SK-N-SH (cell line): ENCODE measurements around the gene ABCG4. TPM values are rescaled to one million over a fixed set of nuclear protein-coding genes. Genes with fewer than 3 reads are reported as not detected.
A peak's percentile ranks its signal among the peaks of the same experiment; 100 is the strongest.

Experiments used
- CTCF ChIA-PET: fragments of 300-600, 350-600 bp; formaldehyde crosslinking; extraction: SDS; loops from one replicate; lab custom pipeline; 2021; lab: Yijun Ruan, JAX
- POLR2A ChIA-PET: fragments of 350-600 bp; sonication (Branson Sonifier 250); formaldehyde crosslinking; extraction: SDS; loops from one replicate; lab custom pipeline; 2020; ENCODE audit warnings: antibody characterized with exemption, inconsistent platforms; lab: Yijun Ruan, JAX
- DNase-seq: peaks from one replicate; pipeline ENCODE4 v3.0.0; 2012
- H2AFZ ChIP-seq: fragments of 200-600 bp; sonication (generic); 2 replicates; pipeline ENCODE4 v1.8.1; 2016; ENCODE audit warnings: antibody characterized with exemption, mild to moderate bottlenecking, low read depth
- H3F3A ChIP-seq: fragments of 200-600 bp; sonication (generic); replicated peaks from 2 replicates; pipeline ENCODE3; 2016; ENCODE audit warnings: antibody characterized with exemption, mild to moderate bottlenecking; ENCODE audit not compliant: insufficient read depth
- H3K27ac ChIP-seq, 2 experiments: fragments of 200-500 bp in 1 of 2; fragments of 200-600 bp in 1 of 2; sonication (Bioruptor generic) in 1 of 2; sonication (generic), shearing (Covaris generic) in 1 of 2; 2 replicates each; pipeline versions ENCODE4 v1.5.1 to v1.6.1; 2014 to 2016; ENCODE audit warnings: low read depth in 2 of 2, inconsistent platforms in 1 of 2, low read length in 1 of 2, mild to moderate bottlenecking in 1 of 2, mixed read lengths in 1 of 2
- H3K27me3 ChIP-seq: fragments of 200-600 bp; sonication (generic), shearing (Covaris generic); 2 replicates; pipeline ENCODE4 v1.6.1; 2016; ENCODE audit warnings: mixed run types; ENCODE audit not compliant: insufficient read depth
- H3K36me3 ChIP-seq, 2 experiments: fragments of 200-500 bp in 1 of 2; fragments of 200-600 bp in 1 of 2; sonication (Bioruptor generic) in 1 of 2; sonication (generic) in 1 of 2; replicated peaks in 1 of 2; 2 replicates each; pipeline versions ENCODE3 to v1.5.1; 2014 to 2016; ENCODE audit warnings: low read length in 1 of 2, mild to moderate bottlenecking in 1 of 2; ENCODE audit not compliant: insufficient read depth in 2 of 2, control insufficient read depth in 1 of 2
- H3K4me1 ChIP-seq, 2 experiments: fragments of 200-500 bp in 1 of 2; fragments of 200-600 bp in 1 of 2; sonication (Bioruptor generic) in 1 of 2; sonication (generic), shearing (Covaris generic) in 1 of 2; 2 replicates each; pipeline versions ENCODE4 v1.5.1 to v1.6.1; 2014 to 2016; ENCODE audit warnings: low read depth in 1 of 2, low read length in 1 of 2, mixed run types in 1 of 2; ENCODE audit not compliant: insufficient read depth in 2 of 2, control insufficient read depth in 1 of 2
- H3K4me2 ChIP-seq: fragments of 200-600 bp; sonication (generic), shearing (Covaris generic); 2 replicates; pipeline ENCODE4 v1.6.1; 2017; ENCODE audit warnings: mixed run types
- H3K4me3 ChIP-seq, 2 experiments: fragments of 200-500 bp in 1 of 2; fragments of 200-600 bp in 1 of 2; sonication (Bioruptor generic) in 1 of 2; sonication (generic), shearing (Covaris generic) in 1 of 2; 2 replicates each; pipeline versions ENCODE4 v1.5.1 to v1.8.1; 2014 to 2016; ENCODE audit warnings: low read depth in 2 of 2, inconsistent platforms in 1 of 2, low read length in 1 of 2, mild to moderate bottlenecking in 1 of 2, mixed read lengths in 1 of 2, moderate library complexity in 1 of 2
- H3K79me2 ChIP-seq: fragments of 200-600 bp; sonication (generic); 2 replicates; pipeline ENCODE4 v1.8.1; 2017; ENCODE audit warnings: mild to moderate bottlenecking; ENCODE audit not compliant: insufficient read depth
- H3K9ac ChIP-seq: fragments of 200-600 bp; sonication (generic); 2 replicates; pipeline ENCODE4 v1.6.1; 2017; ENCODE audit warnings: mixed run types
- H3K9me2 ChIP-seq: fragments of 200-600 bp; sonication (generic); 2 replicates; pipeline ENCODE4 v1.6.1; 2017; ENCODE audit warnings: mixed run types
- H3K9me3 ChIP-seq: fragments of 200-600 bp; sonication (generic); 2 replicates; pipeline ENCODE4 v1.6.1; 2017; ENCODE audit warnings: mixed run types, mild to moderate bottlenecking, moderate library complexity
- H4K20me1 ChIP-seq: fragments of 200-600 bp; sonication (generic); 2 replicates; pipeline ENCODE4 v1.6.1; 2017; ENCODE audit warnings: mild to moderate bottlenecking, mixed run types; ENCODE audit not compliant: insufficient read depth
- CHD2 ChIP-seq: fragments of 150-350 bp; IDR thresholded peaks from 2 replicates; pipeline ENCODE4 v1.6.1; 2018; ENCODE audit warnings: low read length; ENCODE audit not compliant: partially characterized antibody
- EP300 ChIP-seq, 2 experiments: IDR thresholded peaks; 2 replicates each; pipeline versions ENCODE4 v1.4.0 to v1.6.1; 2012; ENCODE audit warnings: borderline replicate concordance in 1 of 2, low read depth in 1 of 2, low read length in 1 of 2
- EZH2phosphoT487 ChIP-seq: fragments of 200-600 bp; sonication (generic); IDR thresholded peaks from 2 replicates; pipeline ENCODE4 v1.6.1; 2017; ENCODE audit warnings: low read depth, mixed run types, mild to moderate bottlenecking, antibody characterized with exemption, moderate library complexity, borderline replicate concordance
- FOXJ3 ChIP-seq: sonication (generic); formaldehyde crosslinking; IDR thresholded peaks from 2 replicates; pipeline ENCODE4 v1.5.1; 2020; ENCODE audit warnings: mild to moderate bottlenecking, missing genetic modification reagents
- GATA2 ChIP-seq: sonication (generic); formaldehyde crosslinking; IDR thresholded peaks from 2 replicates; pipeline ENCODE4 v1.5.0; 2020; ENCODE audit warnings: mild to moderate bottlenecking, missing genetic modification reagents
- JUND ChIP-seq: IDR thresholded peaks from 2 replicates; pipeline ENCODE4 v1.4.0; 2012
- MEF2A ChIP-seq: IDR thresholded peaks from 2 replicates; pipeline ENCODE4 v1.4.0; 2012; ENCODE audit warnings: low read depth, borderline replicate concordance
- NRF1 ChIP-seq: IDR thresholded peaks from 2 replicates; pipeline ENCODE4 v1.6.1; 2012; ENCODE audit warnings: low read depth, mild to moderate bottlenecking, low read length
- POLR2AphosphoS5 ChIP-seq: IDR thresholded peaks from 2 replicates; pipeline ENCODE4 v1.6.1; 2012; ENCODE audit warnings: low read depth, low read length
- RAD21 ChIP-seq: IDR thresholded peaks from 2 replicates; pipeline ENCODE4 v1.6.1; 2012; ENCODE audit warnings: mild to moderate bottlenecking, low read length
- RCOR1 ChIP-seq: fragments of 150-350 bp; IDR thresholded peaks from 2 replicates; pipeline ENCODE4 v1.6.1; 2017; ENCODE audit warnings: antibody characterized with exemption, low read length
- SMC3 ChIP-seq: IDR thresholded peaks from 2 replicates; pipeline ENCODE4 v1.6.1; 2012; ENCODE audit warnings: low read depth, low read length, improper control_type of control experiment
- TAF1 ChIP-seq: IDR thresholded peaks from 2 replicates; pipeline ENCODE4 v1.6.1; 2012; ENCODE audit warnings: low read depth, mild to moderate bottlenecking, low read length, moderate library complexity, borderline replicate concordance
- TCF12 ChIP-seq: IDR thresholded peaks from 2 replicates; pipeline ENCODE4 v1.4.0; 2012
- TEAD4 ChIP-seq: IDR thresholded peaks from 2 replicates; pipeline ENCODE4 v1.4.0; 2012; ENCODE audit warnings: mild to moderate bottlenecking, borderline replicate concordance; ENCODE audit not compliant: insufficient read depth
- WGBS: methylation state at CpG from one replicate; pipeline ENCODE4 v1.1.6; 2017; ENCODE audit warnings: low lambda C conversion rate; 5-methylcytosine and 5-hydroxymethylcytosine counted together
- polyA plus RNA-seq, 3 experiments: library from polyadenylated mRNA; depleted of rRNA; stranded (reverse); fragments of >200 nt; gene quantifications; 2 replicates each; pipeline ENCODE4 v1.2.3, GENCODE V29; 2012
- TF ChIP-seq, protein P1 (sequence below): IDR thresholded peaks from 2 replicates; pipeline ENCODE4 v1.4.0; 2012; ENCODE audit warnings: low read depth, borderline replicate concordance
- TF ChIP-seq, protein P2 (sequence below): IDR thresholded peaks from 2 replicates; pipeline ENCODE4 v1.4.0; 2012; ENCODE audit warnings: low read depth
- TF ChIP-seq, protein P3 (sequence below): IDR thresholded peaks from 2 replicates; pipeline ENCODE4; 2012
- TF ChIP-seq, protein P4 (sequence below): IDR thresholded peaks from 2 replicates; pipeline ENCODE4 v1.4.0; 2012; ENCODE audit warnings: low read depth, borderline replicate concordance

The ABCG4 gene
- polyA plus RNA-seq, 1 of the 3 experiments (the other 2 are of a cell fraction) = 0.72 TPM

DNA sequence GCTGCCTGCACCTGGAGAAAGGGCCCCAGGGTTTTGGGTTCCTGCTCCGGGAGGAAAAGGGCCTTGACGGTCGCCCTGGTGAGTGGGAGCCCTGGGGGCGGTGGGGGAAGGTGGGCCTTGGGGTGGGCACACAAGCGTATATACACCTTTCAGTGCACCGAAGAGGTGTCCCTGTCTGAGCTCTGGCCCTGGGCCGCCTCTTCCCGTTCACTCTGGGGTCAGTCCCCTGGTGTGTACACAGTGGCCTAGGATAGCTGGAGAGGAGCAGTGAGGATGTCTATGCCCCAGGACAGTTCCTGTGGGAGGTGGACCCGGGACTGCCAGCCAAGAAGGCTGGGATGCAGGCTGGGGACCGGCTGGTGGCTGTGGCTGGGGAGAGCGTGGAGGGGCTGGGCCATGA is 39.2 kb downstream of the ABCG4 start:
- Histone ChIP-seq H3K79me2 (no peaks in the 10 kb centered on the region), H4K20me1 (no peaks in the 10 kb centered on the region), H3K27me3 (no peaks in the 10 kb centered on the region), H3K9me2 (no peaks in the 10 kb centered on the region), H2AFZ (no peak overlapping the region), H3K9ac (no peak overlapping the region), H3K27ac (no peak overlapping the region), H3F3A (no peaks in the 10 kb centered on the region), H3K4me3 (no peak overlapping the region), H3K4me2 (no peak overlapping the region), H3K36me3 (peaks cover 0 to 7% of the 10 kb centered on the region in 2 experiments), H3K9me3 (no peaks in the 10 kb centered on the region), H3K4me1 (peaks cover 0 to 9% of the 10 kb centered on the region in 2 experiments; a peak in 1 of 4 replicates)
- ChIA-PET CTCF (interaction anchor here (1.2 to 1.3 kb wide), 3 partner anchors 8 to 19 kb away, joined by 3 to 4 read pairs (median 4); no protein-coding TSS in a partner anchor), POLR2A (no interaction called here)
- TF ChIP-seq EP300 (IDR thresholded peaks at IDR 0.05; ENCODE audit: borderline replicate concordance in 1 of 2, low read depth in 1 of 2, low read length in 1 of 2) = no peak
- no peak for TF ChIP-seq JUND
- no peak for TF ChIP-seq TCF12
- TF ChIP-seq GATA2 = no peak
- TF ChIP-seq, protein P1, sequence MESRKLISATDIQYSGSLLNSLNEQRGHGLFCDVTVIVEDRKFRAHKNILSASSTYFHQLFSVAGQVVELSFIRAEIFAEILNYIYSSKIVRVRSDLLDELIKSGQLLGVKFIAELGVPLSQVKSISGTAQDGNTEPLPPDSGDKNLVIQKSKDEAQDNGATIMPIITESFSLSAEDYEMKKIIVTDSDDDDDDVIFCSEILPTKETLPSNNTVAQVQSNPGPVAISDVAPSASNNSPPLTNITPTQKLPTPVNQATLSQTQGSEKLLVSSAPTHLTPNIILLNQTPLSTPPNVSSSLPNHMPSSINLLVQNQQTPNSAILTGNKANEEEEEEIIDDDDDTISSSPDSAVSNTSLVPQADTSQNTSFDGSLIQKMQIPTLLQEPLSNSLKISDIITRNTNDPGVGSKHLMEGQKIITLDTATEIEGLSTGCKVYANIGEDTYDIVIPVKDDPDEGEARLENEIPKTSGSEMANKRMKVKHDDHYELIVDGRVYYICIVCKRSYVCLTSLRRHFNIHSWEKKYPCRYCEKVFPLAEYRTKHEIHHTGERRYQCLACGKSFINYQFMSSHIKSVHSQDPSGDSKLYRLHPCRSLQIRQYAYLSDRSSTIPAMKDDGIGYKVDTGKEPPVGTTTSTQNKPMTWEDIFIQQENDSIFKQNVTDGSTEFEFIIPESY = no peak
- TF ChIP-seq NRF1 = no peak
- TF ChIP-seq, protein P2, sequence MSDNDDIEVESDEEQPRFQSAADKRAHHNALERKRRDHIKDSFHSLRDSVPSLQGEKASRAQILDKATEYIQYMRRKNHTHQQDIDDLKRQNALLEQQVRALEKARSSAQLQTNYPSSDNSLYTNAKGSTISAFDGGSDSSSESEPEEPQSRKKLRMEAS = no peak
- TF ChIP-seq POLR2AphosphoS5 = no peak
- no peak for TF ChIP-seq MEF2A
- TF ChIP-seq EZH2phosphoT487 = no peak
- TF ChIP-seq CHD2 = no peak
- TF ChIP-seq, protein P3, sequence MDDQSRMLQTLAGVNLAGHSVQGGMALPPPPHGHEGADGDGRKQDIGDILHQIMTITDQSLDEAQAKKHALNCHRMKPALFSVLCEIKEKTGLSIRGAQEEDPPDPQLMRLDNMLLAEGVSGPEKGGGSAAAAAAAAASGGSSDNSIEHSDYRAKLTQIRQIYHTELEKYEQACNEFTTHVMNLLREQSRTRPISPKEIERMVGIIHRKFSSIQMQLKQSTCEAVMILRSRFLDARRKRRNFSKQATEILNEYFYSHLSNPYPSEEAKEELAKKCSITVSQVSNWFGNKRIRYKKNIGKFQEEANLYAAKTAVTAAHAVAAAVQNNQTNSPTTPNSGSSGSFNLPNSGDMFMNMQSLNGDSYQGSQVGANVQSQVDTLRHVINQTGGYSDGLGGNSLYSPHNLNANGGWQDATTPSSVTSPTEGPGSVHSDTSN = no peak
- WGBS = 64% methylated on average over 4 of the region's 11 CpGs
- DNase-seq = peak; percentile 20

DNA sequence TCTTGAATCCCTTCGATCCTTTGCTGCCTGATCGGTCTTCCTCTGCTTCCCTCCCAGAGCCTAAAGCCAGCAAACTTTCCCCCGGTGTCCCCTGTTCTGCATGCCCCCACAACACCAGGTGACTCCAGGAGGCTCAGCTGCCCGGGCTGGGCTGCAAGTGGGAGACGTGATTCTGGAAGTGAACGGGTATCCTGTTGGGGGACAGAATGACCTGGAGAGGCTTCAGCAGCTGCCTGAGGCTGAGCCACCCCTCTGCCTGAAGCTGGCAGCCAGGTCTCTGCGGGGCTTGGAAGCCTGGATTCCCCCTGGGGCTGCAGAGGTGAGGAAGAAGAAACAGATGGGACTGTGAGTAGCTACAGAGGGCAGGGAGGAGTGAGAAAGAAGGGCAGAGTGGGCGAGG is 40.0 kb downstream of the ABCG4 start:
- H3K79me2 ChIP-seq = no peaks in the 10 kb centered on the region
- TF ChIP-seq EZH2phosphoT487 (no peak), POLR2AphosphoS5 (no peak), RCOR1 (no peak), RAD21 (no peak), FOXJ3 (no peak), TEAD4 (no peak), SMC3 (no peak), TAF1 (no peak), CHD2 (no peak)
- TF ChIP-seq, protein P4, sequence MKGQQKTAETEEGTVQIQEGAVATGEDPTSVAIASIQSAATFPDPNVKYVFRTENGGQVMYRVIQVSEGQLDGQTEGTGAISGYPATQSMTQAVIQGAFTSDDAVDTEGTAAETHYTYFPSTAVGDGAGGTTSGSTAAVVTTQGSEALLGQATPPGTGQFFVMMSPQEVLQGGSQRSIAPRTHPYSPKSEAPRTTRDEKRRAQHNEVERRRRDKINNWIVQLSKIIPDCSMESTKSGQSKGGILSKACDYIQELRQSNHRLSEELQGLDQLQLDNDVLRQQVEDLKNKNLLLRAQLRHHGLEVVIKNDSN = no peak
- TF ChIP-seq, protein P2 = no peak
- TF ChIP-seq, protein P3 = no peak
- H3F3A ChIP-seq = no peaks in the 10 kb centered on the region
- no peaks in the 10 kb centered on the region for H3K27me3 ChIP-seq
- H3K27ac ChIP-seq = no peak overlapping the region
- no peaks in the 10 kb centered on the region for H4K20me1 ChIP-seq
- peaks cover 0 to under 1% of the 10 kb centered on the region in 2 experiments for H3K36me3 ChIP-seq
- no peak overlapping the region for H3K4me2 ChIP-seq
- 75% methylated on average over 8 of the region's 8 CpGs for WGBS
- peaks cover 0 to 9% of the 10 kb centered on the region in 2 experiments; a peak in 1 of 4 replicates for H3K4me1 ChIP-seq
- no peak overlapping the region for H3K9ac ChIP-seq
- H3K4me3 ChIP-seq = no peak overlapping the region
- ChIA-PET POLR2A (no interaction called here), CTCF (interaction anchor here (1.3 kb wide), 1 partner anchor 14 kb away, joined by 3 read pairs; no protein-coding TSS in a partner anchor)
- peak; percentile 12 for DNase-seq
- no peak overlapping the region for H2AFZ ChIP-seq
- H3K9me3 ChIP-seq = no peaks in the 10 kb centered on the region
- H3K9me2 ChIP-seq = no peaks in the 10 kb centered on the region
